PC-3 (cell line): ENCODE results near the gene PHKB.

Source experiments
- CTCF ChIP-seq: fragments of 300-600 bp; sonication (generic); conservative IDR thresholded peaks from 2 replicates; pipeline ENCODE4 v1.5.1; 2017; ENCODE audit warnings: antibody characterized with exemption, low read depth, mild to moderate bottlenecking, low read length
- EZH2phosphoT487 ChIP-seq: fragments of 300-600 bp; sonication (generic); IDR thresholded peaks from 2 replicates; pipeline ENCODE4 v1.6.1; 2018; ENCODE audit warnings: mild to moderate bottlenecking, antibody characterized with exemption, low read length, borderline replicate concordance

GRCh38 chr16:47426806-47427205, 34.3 kb upstream of the PHKB start:
- TF ChIP-seq CTCF (no peak), EZH2phosphoT487 (no peak)
